PC-9 (cell line): ENCODE data around the gene PHF19. TPM values are rescaled to one million over a fixed set of nuclear protein-coding genes. Genes with fewer than 3 reads are reported as not detected.

ENCODE experiments used
- BruUV-seq: library from RNA; stranded (reverse); fragments of 400-500 nt; replicated peaks from 2 replicates; lab custom pipeline; 2021; lab: Mats Ljungman, UMichigan
- CTCF ChIA-PET: fragments of 300-600 bp; sonication (Branson Sonifier 250); formaldehyde crosslinking; loops from one replicate; lab custom pipeline; 2022; ENCODE audit warnings: antibody characterized with exemption; lab: Charles Lee
- POLR2A ChIA-PET: fragments of 300-600 bp; sonication (Branson Sonifier 250); formaldehyde crosslinking; loops from one replicate; lab custom pipeline; 2022; ENCODE audit warnings: antibody characterized with exemption; ENCODE audit not compliant: unreplicated experiment; lab: Charles Lee
- DNase-seq, 2 experiments: peaks; one replicate each; pipeline versions ENCODE4 v3.0.0 to v3.0.0-alpha.2; 2015 to 2022; ENCODE audit warnings: mixed read lengths in 1 of 2
- H2AFZ ChIP-seq: fragments of 200-600 bp; sonication (generic); 2 replicates; pipeline ENCODE4 v1.8.1; 2017; ENCODE audit warnings: antibody characterized with exemption
- H3F3A ChIP-seq: fragments of 200-600 bp; sonication (generic); 2 replicates; pipeline ENCODE4 v1.8.1; 2017; ENCODE audit warnings: antibody characterized with exemption, mild to moderate bottlenecking, low read depth; ENCODE audit not compliant: insufficient read depth
- H3K27ac ChIP-seq: fragments of 200-600 bp; sonication (generic); 2 replicates; pipeline ENCODE4 v1.6.1; 2016; ENCODE audit warnings: mixed run types
- H3K27me3 ChIP-seq: fragments of 200-600 bp; sonication (generic); 2 replicates; pipeline ENCODE4 v1.6.1; 2016; ENCODE audit warnings: low read depth, mixed run types; ENCODE audit not compliant: insufficient read depth
- H3K36me3 ChIP-seq: fragments of 200-600 bp; sonication (generic); 2 replicates; pipeline ENCODE4 v1.6.1; 2016; ENCODE audit warnings: low read depth, mixed run types
- H3K4me1 ChIP-seq: fragments of 200-600 bp; sonication (generic); replicated peaks from 2 replicates; pipeline ENCODE4 v1.6.1; 2016; ENCODE audit warnings: mixed run types; ENCODE audit not compliant: insufficient read depth
- H3K4me2 ChIP-seq: fragments of 200-600 bp; sonication (generic); 2 replicates; pipeline ENCODE4 v1.6.1; 2017; ENCODE audit warnings: mixed run types
- H3K4me3 ChIP-seq: fragments of 200-600 bp; sonication (generic); 2 replicates; pipeline ENCODE4 v1.6.1; 2016; ENCODE audit warnings: mixed run types
- H3K79me2 ChIP-seq: fragments of 200-600 bp; sonication (generic); 2 replicates; pipeline ENCODE4 v1.6.1; 2017; ENCODE audit warnings: low read depth, mixed run types
- H3K9me2 ChIP-seq: fragments of 200-600 bp; sonication (generic); 2 replicates; pipeline ENCODE4 v1.8.1; 2017; ENCODE audit warnings: mild to moderate bottlenecking; ENCODE audit not compliant: insufficient read depth
- H3K9me3 ChIP-seq: fragments of 200-600 bp; sonication (generic); 2 replicates; pipeline ENCODE4 v1.8.1; 2016; ENCODE audit warnings: low read depth; ENCODE audit not compliant: insufficient read depth
- H4K20me1 ChIP-seq: fragments of 200-600 bp; sonication (generic); 2 replicates; pipeline ENCODE4 v1.8.1; 2017; ENCODE audit not compliant: insufficient read depth
- CTCF ChIP-seq: fragments of 200-600 bp; sonication (generic); conservative IDR thresholded peaks from 2 replicates; pipeline ENCODE4 v1.6.1; 2017; ENCODE audit warnings: mixed run types, antibody characterized with exemption, mild to moderate bottlenecking, moderate library complexity
- EZH2 ChIP-seq: fragments of 200-600 bp; sonication (generic); IDR thresholded peaks from 2 replicates; pipeline ENCODE4 v1.8.0; 2017; ENCODE audit warnings: antibody characterized with exemption, low read depth
- intact Hi-C: fragments of 100-400 bp; cut with micrococcal nuclease; formaldehyde crosslinking; loops from one replicate; pipeline ENCODE4 v1.10.0; 2022; ENCODE audit not compliant: unreplicated experiment
- total RNA-seq: library from RNA; stranded (reverse); gene quantifications from 2 replicates; pipeline ENCODE4 v1.2.3, GENCODE V29; 2021

The PHF19 gene
- total RNA-seq, 1 experiment from 2014 or later = 72.9 TPM

DNA sequence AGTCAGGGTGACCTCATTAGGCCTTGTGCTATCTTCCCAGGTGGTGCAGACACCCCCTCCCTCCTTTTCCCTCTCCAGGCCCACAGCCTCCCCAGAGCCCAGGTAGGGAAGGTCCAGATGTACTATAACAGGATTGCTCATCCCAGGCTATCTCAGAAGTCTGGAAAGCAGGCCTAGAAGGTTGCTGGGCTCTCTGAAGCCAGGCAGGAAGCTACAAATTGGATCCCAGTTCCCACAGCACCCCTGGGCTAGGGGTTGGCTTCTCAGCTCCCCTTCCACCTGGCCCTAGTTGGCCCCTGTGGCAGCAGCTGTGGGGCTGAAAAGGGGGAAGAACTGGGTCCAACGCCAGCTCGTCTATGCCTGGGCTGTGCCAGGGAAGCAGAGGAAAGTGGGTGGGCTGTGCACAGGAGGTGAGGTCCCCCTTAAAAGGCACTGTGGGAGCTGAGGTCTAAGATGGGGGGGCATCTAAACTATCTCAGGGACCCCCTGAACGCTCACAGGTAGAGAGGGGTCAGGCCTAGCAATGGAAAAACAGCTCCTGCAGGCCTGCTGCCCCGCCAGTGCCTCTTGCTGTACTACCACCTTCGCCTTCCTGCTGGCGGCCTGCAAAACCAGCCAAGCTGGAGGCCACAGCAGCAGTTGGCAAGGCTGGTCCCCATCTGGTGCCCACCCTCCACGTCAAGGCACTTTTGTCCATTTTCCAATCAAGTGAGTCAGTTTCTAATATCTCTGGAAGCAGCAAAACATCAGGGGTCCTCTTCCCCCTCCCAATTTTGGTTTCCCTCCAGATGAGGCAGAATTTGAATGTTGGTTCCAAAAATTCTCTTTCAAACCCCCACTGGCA lies 20.9 kb downstream of the PHF19 start:
- CTCF ChIA-PET = no interaction called here
- H3F3A ChIP-seq = peaks cover 5% of the 10 kb centered on the region; the same call in 1 of the 2 replicates
- POLR2A ChIA-PET = interaction anchor here (0.7 kb wide), 1 partner anchor 209 kb away, joined by 3 read pairs; no protein-coding TSS in a partner anchor
- no peaks in the 10 kb centered on the region for H4K20me1 ChIP-seq
- no TSS peak for BruUV-seq
- TF ChIP-seq EZH2 (no peak), CTCF (no peak)
- no peaks in the 10 kb centered on the region for H3K4me1 ChIP-seq
- no peaks in the 10 kb centered on the region for H3K79me2 ChIP-seq
- H3K4me2 ChIP-seq = no peak overlapping the region
- intact Hi-C loops = no loop called here
- H3K9me3 ChIP-seq = no peaks in the 10 kb centered on the region
- DNase-seq = no peak
- H3K36me3 ChIP-seq = 0 out of 2 replicates have a peak, but pooled peaks cover 4% of the 10 kb centered on the region
- no peaks in the 10 kb centered on the region for H3K9me2 ChIP-seq
- no peak overlapping the region for H3K27ac ChIP-seq
- H3K27me3 ChIP-seq = no peaks in the 10 kb centered on the region
- H3K4me3 ChIP-seq = no peak overlapping the region
- no peak overlapping the region for H2AFZ ChIP-seq

- Histone ChIP-seq H3K4me1 (no peaks in the 10 kb centered on the region), H3K9me2 (no peaks in the 10 kb centered on the region), H3K27ac (no peak overlapping the region), H3K79me2 (no peaks in the 10 kb centered on the region), H3K27me3 (no peaks in the 10 kb centered on the region), H4K20me1 (no peaks in the 10 kb centered on the region), H3F3A (peaks cover 5% of the 10 kb centered on the region; the same call in 1 of the 2 replicates), H3K36me3 (0 out of 2 replicates have a peak, but pooled peaks cover 11% of the 10 kb centered on the region), H3K4me3 (no peak overlapping the region), H3K9me3 (no peaks in the 10 kb centered on the region), H3K4me2 (no peak overlapping the region), H2AFZ (no peak overlapping the region)
- ChIA-PET CTCF (no interaction called here), POLR2A (interaction anchor here (0.7 kb wide), 1 partner anchor 210 kb away, joined by 3 read pairs; no protein-coding TSS in a partner anchor)
- intact Hi-C loops = no loop called here
- BruUV-seq = no TSS peak
- no peak for DNase-seq
- no peak for TF ChIP-seq EZH2
- no peak for TF ChIP-seq CTCF
These were observed 22.2 kb downstream of the PHF19 start for GRCh38 chr9:120854596-120855327.

- no peak overlapping the region for H3K27ac ChIP-seq
- H3K79me2 ChIP-seq = no peaks in the 10 kb centered on the region
- H3K9me3 ChIP-seq = no peaks in the 10 kb centered on the region
- no peak overlapping the region for H3K4me2 ChIP-seq
- no peaks in the 10 kb centered on the region for H3K9me2 ChIP-seq
- peaks cover 5% of the 10 kb centered on the region; the same call in 1 of the 2 replicates for H3F3A ChIP-seq
- no TSS peak for BruUV-seq
- POLR2A ChIA-PET = interaction anchor here (0.6 kb wide), 1 partner anchor 8 kb away, joined by 3 read pairs; no protein-coding TSS in a partner anchor
- H3K4me1 ChIP-seq = no peaks in the 10 kb centered on the region
- no peak for TF ChIP-seq CTCF
- TF ChIP-seq EZH2 = no peak
- intact Hi-C loops = no loop called here
- no peaks in the 10 kb centered on the region for H3K27me3 ChIP-seq
- no peak overlapping the region for H3K4me3 ChIP-seq
- no peak for DNase-seq
- H2AFZ ChIP-seq = no peak overlapping the region
- CTCF ChIA-PET = no interaction called here
- H3K36me3 ChIP-seq = 0 out of 2 replicates have a peak, but pooled peaks cover 11% of the 10 kb centered on the region
- H4K20me1 ChIP-seq = no peaks in the 10 kb centered on the region
These were observed 23.8 kb downstream of the PHF19 start for GRCh38 chr9:120853198-120853597.
